GM18909 (cell line): ENCODE results near the gene RRAD.
"Not testable (repeated sequence)": the region's sequence is repeated elsewhere in the genome, so short reads cannot be mapped to it uniquely, and the experiment has no call there.

ENCODE experiments used
- ATAC-seq: cut with Tn5 transposase; IDR thresholded peaks from one replicate; pipeline ENCODE4 v1.9.1; 2021; ENCODE audit warnings: mild to moderate bottlenecking; ENCODE audit not compliant: unreplicated experiment, poor library complexity

RRAD gene

DNA sequence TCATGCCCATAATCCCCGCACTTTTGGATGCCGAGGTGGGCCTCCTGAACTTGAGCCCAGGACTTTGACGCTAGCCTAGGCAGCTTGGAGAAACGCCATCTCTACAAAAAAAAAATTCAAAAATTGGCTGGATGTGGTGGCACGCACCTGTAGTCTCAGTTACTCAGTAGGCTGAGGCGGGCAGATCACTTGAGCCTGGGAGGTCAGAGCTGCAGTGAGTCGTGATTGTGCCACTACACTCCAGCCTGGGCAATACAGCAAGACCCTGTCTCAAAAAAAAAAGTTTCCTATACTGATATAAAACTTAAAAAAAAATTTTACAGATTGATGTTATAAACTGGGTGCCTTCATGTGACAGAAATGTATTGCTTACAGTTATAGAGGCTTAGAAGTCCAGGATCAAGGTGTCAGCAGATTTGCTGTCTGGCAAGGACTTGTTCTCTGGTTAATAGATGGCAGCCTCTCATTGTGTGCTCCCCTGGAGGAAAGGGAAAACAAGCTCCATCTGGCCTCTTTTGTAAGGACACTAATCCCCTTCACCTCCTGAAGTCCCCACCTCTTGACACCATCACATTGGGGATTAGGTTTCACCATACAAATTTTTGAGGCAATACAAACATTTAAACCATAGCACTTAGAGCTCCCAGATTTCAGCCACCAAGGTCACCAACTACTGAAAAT lies 27.2 kb upstream of the RRAD start:
- no peak for ATAC-seq

GRCh38 chr16:66950971-66951790 lies 25.8 kb upstream of the RRAD start:
- ATAC-seq, result no peak

DNA sequence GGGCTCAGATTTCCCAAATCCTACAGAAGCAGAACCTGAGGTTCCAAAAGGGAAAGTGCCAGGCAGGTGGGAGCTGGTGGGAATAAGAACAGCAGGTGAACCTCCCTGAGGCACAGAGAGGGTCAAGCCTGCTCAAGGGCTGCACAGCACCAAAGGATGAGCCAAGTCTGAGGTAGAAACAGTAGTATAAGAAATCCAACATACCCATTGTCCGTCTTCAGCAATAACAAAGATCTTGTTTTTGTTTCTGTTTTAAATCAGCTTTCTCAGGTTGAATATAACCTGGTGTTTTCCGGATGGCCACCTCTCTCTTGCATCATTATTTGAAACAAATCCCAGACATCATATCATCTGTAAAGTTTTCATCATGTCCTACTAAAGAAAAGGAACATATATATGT lies 25.1 kb upstream of the RRAD start:
- no peak for ATAC-seq

DNA sequence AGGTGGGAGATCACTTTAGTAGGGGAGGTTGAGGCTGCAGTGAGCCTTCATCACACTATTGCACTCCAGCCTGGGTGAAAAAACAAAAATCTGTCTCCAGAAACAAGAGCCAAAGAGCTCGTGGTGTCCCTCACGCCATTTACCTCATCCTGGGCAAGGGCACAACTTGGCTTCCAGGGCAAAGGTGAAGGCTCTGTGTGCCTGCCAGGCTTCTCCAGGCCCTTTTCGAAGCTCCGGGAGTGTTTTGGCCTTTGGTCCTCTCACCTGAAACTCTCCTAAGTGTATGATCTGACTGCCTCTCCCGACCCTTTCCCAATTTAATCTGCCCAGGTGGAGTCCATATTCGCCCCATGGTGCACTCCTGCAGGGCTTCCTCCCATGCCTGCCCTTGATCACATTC lies 24.1 kb upstream of the RRAD start:
- ATAC-seq, result no peak

- ATAC-seq, result no peak
Observed at GRCh38 chr16:66948837-66949225, 23.5 kb upstream of the RRAD start.

GRCh38 chr16:66948134-66948836 lies 22.9 kb upstream of the RRAD start:
- no peak for ATAC-seq

DNA sequence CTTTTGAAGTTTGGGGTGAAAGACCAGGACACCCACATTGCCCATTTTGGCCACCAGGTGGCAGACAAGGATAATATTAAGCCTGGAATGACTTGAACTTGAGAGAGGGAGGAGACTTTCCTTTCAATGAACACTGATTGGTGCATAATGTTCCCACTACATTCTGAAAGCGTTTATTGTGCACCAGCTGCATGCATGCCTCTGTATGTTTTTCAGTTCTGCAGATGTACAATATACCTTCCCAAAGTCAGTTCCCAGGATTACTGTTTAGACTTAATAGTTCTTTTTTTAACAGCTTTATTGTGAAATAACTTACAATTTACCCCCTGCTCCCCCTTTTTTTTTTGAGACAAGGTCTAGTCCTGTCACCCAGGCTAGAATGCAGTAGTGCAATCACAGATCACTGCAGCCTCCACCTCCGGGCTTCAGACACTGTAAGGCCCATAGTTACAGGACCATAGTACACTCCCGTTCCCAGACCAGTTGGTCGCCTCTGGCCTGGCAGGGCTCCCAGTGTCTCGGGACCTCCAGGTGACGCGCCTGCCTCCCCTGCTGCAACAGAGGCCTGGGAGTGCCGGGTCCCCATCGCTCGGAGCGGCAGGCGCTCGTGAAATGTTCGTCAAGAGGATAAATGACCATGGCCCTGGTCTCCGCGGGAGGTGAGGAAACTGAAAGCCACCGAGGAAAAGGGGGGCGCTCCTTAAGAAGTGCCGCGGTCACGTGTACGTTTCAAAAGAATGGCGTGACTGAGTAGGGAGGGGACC lies 22.1 kb upstream of the RRAD start:
- peak; percentile 65 for ATAC-seq

- no peak for ATAC-seq
Observed at GRCh38 chr16:66946974-66947301, 21.6 kb upstream of the RRAD start.

- ATAC-seq, result no peak
Observed at GRCh38 chr16:66946541-66946940, 21.2 kb upstream of the RRAD start.

DNA sequence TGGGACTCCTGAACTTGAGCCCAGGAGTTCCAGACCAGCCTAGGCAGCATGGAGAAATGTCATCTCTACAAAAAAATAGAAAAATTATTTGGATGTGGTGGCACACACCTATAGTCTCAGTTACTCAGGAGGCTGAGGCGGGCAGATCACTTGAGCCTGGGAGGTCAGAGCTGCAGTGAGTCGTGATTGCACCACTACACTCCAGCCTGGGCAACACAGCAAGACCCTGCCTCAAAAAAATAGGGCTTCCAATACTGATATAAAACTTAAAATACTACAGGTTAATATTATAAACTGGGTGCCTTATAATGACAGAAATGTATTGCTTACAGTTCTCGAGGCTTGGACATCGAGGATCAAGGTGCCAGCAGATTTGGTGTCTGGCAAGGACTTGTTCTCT lies 20.6 kb upstream of the RRAD start:
- ATAC-seq, result no peak

GRCh38 chr16:66944971-66945370 lies 19.6 kb upstream of the RRAD start:
- ATAC-seq, result not testable (repeated sequence)

DNA sequence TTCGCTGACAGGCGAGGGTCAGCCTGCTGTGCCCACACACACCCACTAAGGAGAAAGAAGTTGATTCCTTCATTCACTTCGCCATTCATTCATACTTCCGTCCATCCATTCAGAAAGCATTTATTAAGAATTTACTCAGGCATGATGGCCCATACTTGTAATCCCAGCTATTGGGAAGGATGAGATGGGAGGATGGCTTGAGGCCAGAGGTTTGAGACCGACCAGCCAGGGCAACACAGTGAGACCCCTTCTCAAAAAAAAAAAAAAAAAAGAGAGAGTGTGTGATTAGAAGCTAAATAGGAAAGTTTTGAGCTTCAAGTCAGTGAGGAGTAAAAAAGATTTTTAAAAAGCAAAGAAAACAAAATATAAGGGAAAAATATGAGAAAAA lies 18.7 kb upstream of the RRAD start:
- ATAC-seq, result no peak

- ATAC-seq, result no peak
Observed at GRCh38 chr16:66943426-66944053, 18.2 kb upstream of the RRAD start.

DNA sequence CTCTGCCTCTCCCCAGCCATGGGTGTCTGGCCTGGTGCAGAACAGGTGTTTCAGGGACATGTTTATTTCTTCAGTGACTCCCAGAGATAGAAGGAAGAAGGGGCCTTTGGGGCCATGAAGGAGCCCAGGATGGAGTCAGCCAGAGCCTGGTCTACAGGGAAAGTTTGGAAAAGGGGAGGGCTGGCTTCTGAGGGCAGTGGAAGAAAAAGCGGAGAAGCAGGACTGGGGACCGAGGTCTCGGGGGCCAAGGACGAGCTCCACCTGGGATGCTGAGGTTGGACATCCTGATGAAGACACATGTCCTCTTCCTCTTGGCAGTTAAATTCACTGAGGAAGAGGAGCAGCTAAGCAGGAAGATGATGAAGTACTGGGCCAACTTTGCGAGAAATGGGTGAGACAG lies 17.6 kb upstream of the RRAD start:
- ATAC-seq, result no peak

DNA sequence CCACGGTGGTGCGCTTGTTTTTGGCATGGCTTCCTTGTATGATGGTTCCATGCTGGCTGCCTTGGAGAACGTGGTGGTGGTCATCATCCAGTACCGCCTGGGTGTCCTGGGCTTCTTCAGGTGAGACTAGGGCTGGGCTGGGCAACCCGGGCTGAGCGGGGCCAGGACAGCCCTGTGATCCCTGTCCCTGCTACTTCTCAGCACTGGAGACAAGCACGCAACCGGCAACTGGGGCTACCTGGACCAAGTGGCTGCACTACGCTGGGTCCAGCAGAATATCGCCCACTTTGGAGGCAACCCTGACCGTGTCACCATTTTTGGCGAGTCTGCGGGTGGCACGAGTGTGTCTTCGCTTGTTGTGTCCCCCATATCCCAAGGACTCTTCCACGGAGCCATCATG lies 14.9 kb upstream of the RRAD start:
- no peak for ATAC-seq

DNA sequence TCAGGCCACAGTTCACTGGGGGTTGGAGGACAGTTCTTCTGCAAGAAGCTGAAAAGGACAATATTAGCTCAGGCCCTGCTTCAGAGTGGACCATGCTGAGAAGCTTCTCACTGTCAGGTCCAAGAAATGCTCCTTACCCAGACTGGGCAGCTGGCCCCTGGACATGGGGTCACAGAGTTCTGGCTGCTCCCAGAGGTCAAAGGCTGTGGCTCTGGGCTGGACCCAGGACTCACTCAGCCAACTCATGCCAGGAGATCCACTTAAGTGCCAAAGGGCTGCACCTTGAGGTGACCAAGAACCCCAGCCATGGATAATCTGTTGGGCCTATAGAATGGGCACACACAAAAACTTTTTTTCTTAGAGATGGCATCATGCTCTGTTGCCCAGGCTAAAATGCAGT lies 14.0 kb upstream of the RRAD start:
- no peak for ATAC-seq

- no peak for ATAC-seq
Observed at GRCh38 chr16:66937725-66938337, 12.5 kb upstream of the RRAD start.

DNA sequence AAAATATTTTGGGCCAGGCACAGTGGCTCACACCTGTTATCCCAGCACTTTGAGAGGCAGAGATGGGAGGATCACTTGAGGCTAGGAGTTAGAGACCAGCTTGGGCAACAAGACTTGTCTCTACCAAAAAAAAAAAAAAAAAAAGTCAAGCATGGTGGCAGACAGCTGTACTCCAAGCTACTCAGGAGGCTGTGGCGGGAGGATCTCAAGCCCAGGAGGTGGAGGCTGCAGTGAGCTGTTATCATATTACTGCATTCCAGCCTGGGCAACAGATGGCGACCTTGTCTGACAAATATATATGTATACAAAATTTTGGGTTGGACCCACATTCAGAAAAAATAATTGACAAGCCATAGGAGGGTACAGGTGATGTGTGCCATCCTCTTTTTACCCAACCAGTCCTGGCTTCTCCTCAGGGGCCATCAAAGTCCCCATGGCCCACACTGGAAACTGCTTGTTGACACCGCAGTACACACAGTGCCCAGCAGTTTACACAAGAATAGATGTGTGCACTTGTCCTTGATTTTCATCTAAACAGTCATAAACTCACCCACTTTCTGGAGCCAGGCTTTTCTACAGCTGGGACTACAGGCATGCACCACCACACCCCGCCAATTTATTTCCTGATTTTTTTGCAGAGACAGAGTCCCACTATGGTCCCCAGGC lies 11.7 kb upstream of the RRAD start:
- ATAC-seq, result no peak

- no peak for ATAC-seq
Observed at GRCh38 chr16:66936462-66936861, 11.1 kb upstream of the RRAD start.
